Nephron progenitor cell (in vitro differentiated cells): ENCODE results near the gene CORO7.

Experiments used
- DNase-seq: peaks from one replicate; pipeline ENCODE4 v3.0.0; 2021
- H3K27ac Mint-ChIP-seq: 2 replicates; pipeline ENCODE4 v1.8.0; 2021; ENCODE audit warnings: mild to moderate bottlenecking, moderate library complexity, mixed read lengths
- H3K27me3 Mint-ChIP-seq: 2 replicates; pipeline ENCODE4 v1.8.0; 2021; ENCODE audit warnings: mild to moderate bottlenecking, low read depth, mixed read lengths; ENCODE audit not compliant: poor library complexity
- H3K36me3 Mint-ChIP-seq: 2 replicates; pipeline ENCODE4 v1.8.0; 2021; ENCODE audit warnings: low read depth, mixed read lengths
- H3K4me1 Mint-ChIP-seq: 2 replicates; pipeline ENCODE4 v1.8.0; 2021; ENCODE audit warnings: mixed read lengths
- H3K4me3 Mint-ChIP-seq: 2 replicates; pipeline ENCODE4 v1.8.0; 2021; ENCODE audit warnings: mild to moderate bottlenecking, moderate library complexity, mixed read lengths
- H3K9me3 Mint-ChIP-seq: 2 replicates; pipeline ENCODE4 v1.8.0; 2021; ENCODE audit warnings: mild to moderate bottlenecking, moderate library complexity, mixed read lengths
- TF ChIP-seq, protein P1 (sequence below): fragments of 200-600 bp; sonication (generic); IDR thresholded peaks from 2 replicates; pipeline ENCODE4 v1.5.0; 2021; ENCODE audit warnings: antibody characterized with exemption

The CORO7 gene

DNA sequence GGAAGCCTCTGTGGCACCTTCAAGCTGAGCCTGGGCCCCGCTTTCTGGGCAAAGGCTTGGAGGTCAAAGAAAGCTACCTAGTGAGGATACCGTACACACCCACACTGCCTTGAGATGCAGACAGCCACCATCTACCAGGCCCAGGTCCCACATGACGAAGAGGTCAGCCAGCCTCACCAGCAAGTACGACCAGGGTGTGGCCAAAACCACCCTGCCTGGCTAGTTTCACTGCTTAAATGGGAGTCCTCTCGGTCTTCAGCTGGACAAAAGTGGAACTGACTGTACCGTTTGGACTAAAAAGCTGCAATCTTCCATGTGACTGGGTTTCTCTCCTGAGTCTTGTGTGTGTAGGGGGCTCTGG is 23.2 kb downstream of the CORO7 start:
- DNase-seq, result no peak
- TF ChIP-seq, protein P1, sequence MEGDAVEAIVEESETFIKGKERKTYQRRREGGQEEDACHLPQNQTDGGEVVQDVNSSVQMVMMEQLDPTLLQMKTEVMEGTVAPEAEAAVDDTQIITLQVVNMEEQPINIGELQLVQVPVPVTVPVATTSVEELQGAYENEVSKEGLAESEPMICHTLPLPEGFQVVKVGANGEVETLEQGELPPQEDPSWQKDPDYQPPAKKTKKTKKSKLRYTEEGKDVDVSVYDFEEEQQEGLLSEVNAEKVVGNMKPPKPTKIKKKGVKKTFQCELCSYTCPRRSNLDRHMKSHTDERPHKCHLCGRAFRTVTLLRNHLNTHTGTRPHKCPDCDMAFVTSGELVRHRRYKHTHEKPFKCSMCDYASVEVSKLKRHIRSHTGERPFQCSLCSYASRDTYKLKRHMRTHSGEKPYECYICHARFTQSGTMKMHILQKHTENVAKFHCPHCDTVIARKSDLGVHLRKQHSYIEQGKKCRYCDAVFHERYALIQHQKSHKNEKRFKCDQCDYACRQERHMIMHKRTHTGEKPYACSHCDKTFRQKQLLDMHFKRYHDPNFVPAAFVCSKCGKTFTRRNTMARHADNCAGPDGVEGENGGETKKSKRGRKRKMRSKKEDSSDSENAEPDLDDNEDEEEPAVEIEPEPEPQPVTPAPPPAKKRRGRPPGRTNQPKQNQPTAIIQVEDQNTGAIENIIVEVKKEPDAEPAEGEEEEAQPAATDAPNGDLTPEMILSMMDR, result no peak
- H3K36me3 Mint-ChIP-seq, result no peaks in the 10 kb centered on the region
- peaks cover 66% of the 10 kb centered on the region for H3K4me1 Mint-ChIP-seq
- H3K4me3 Mint-ChIP-seq, result no peak overlapping the region
- H3K27me3 Mint-ChIP-seq, result peaks cover 4% of the 10 kb centered on the region
- H3K27ac Mint-ChIP-seq, result peak overlapping the region; percentile 85
- no peaks in the 10 kb centered on the region for H3K9me3 Mint-ChIP-seq

DNA sequence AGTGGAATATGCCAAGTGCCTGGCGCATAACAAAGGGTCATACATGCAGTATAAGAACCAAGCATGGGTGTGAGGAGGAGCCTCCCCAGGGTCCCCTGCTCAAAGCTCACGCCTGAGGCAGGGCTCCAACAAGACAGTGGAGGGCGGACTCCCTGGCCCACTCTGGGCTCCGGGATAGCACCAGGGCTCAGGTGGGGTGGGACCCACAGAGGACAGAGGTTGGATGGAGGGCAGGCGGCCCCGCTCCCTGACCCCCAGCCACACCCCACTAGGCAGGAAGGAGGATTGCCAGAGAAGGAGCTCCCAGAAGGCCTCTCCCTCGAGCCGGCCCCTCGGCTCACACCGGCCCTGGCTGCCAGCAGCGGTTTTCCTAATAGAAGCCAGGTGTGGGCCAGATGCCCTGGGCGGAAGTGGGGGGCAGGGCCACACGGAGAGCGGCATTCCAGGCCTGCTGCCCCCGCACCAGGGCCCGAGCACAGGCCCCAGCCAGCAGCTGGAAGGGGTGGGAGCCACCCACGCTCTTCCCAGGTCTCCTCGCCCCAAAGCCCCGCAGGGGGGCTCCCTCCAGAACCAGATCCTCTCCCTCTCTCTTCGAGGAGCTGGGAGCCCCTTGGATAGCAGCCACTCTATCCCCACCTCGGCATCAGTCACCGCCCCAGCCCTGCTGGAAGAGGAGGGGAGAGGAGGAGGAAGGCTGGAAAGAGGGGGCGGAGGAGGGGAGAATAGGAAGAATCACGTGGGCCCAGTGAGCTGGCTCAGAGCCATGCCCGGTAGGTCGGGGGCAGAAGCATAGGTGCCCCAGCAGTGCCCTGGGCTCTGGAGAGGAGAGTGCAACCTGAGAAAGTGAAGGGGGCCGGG is 23.8 kb downstream of the CORO7 start:
- Mint-ChIP-seq H3K36me3 (no peaks in the 10 kb centered on the region), H3K9me3 (no peaks in the 10 kb centered on the region), H3K4me3 (no peak overlapping the region), H3K27me3 (peaks cover 4% of the 10 kb centered on the region), H3K4me1 (peaks cover 66% of the 10 kb centered on the region), H3K27ac (peak overlapping the region; percentile 85)
- peak; percentile 64 for DNase-seq
- TF ChIP-seq, protein P1, result no peak

DNA sequence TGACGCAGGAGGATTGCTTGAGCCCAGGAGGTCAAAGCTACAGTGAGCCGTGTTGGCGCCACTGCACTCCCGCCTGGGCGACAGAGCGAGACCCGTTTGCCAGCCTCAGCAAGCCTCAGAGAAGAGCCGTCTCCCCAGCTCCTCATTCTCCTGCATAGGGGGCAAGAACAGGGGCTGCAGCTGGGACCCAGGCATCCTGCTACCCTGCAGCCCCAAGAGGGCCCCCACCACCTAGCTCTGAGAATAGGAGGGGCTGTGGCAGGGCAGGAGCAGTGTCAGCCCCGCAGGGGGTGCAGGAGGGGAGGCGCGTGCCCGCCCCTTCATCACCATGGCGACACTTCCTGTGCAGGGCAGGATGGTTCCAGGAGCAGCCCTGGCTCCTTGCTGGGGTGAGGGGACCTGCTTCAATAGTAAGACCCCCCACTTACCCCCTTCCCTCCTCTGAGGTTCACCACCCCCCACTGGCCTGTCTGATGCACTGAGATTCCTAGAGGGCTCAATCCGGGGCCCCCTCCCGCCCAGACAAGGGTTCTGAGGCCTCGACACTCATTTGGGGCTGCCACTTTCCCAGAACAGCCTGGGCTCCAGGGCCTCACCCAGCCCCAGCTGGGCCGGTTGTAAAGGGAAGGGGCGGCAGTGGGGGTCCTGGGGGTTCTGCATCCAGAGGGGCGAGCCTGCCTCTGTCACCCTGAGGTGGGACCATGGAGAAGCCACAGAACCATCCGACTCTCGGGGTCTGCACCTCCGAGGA is 24.6 kb downstream of the CORO7 start:
- Mint-ChIP-seq H3K36me3 (no peaks in the 10 kb centered on the region), H3K9me3 (no peaks in the 10 kb centered on the region), H3K4me1 (peaks cover 72% of the 10 kb centered on the region), H3K4me3 (no peak overlapping the region), H3K27me3 (peaks cover 4% of the 10 kb centered on the region), H3K27ac (peak overlapping the region; percentile 57)
- DNase-seq, result peak; percentile 39
- TF ChIP-seq, protein P1, result no peak

DNA sequence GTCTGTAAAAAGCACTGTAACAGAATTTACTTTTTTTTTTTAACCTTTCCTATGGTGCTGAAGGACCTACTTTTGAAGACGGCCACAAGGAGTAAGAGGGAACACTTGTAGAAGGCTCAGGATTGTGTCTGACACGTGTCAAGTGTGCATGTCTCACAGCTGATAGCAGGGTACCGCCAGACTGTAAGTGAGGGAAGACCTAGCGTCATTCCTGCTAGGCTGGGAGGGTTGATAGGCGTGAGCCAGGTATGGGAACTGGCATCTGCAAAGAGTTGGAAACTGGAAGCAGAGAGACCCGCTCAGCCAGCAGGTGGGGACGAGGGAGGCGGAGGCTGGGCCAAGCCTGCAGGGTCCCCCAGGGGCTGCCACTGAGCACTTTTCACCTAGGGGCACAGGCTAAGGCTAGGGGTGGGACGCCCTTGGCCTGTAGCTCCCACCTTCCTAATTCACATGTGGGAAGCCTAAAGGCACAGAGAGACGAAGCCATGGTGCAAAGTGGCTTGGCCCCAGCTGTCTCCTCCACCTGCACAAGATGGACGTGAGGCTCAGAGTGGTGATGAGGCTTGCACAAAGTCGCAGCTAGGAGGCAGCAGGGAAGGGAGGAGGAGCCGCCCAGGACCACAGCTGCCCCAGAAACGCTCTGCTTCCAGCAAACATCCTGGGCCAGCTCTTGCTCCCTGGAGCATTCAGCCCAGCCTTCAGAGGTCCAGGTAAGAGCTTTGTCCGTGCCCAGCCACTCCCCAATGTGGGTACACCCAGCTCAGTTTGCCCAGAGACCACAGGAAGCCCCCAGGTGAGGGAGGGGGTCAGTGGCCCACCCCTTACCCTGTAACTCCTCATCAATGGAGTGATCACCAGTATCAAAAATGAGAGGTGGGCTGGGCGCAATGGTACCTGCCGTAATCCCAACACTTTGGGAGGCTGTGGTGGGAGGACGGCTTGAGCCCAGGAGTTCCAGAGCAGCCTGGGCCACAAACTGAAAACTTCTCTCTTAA is 25.8 kb downstream of the CORO7 start:
- DNase-seq, result peak; percentile 9
- Mint-ChIP-seq H3K27ac (peak overlapping the region; percentile 88), H3K4me1 (peaks cover 73% of the 10 kb centered on the region)

More for the DNA sequence above, 25.8 kb downstream of the CORO7 start:
- Mint-ChIP-seq H3K27me3 (peaks cover 4% of the 10 kb centered on the region), H3K36me3 (no peaks in the 10 kb centered on the region), H3K9me3 (no peaks in the 10 kb centered on the region), H3K4me3 (peak overlapping the region; percentile 44)
- TF ChIP-seq, protein P1, result no peak
